Measurements from ENCODE around the gene TINCR. TPM values are rescaled to one million over a fixed set of nuclear protein-coding genes. Genes with fewer than 3 reads are reported as not detected.

The TINCR gene
- total and polyA plus RNA-seq, 2 donors (not counting 1 experiment from before 2014, with no cell fraction given): 0.42 to 0.54 TPM

GRCh38 chr19:5600797-5601196 is 33.0 kb upstream of the TINCR start:
- Histone ChIP-seq H3K27ac (ENCODE audit: low read length in 2 of 2) (no peak overlapping the region), H3K4me1 (ENCODE audit: control insufficient read depth in 2 of 2, insufficient read depth in 2 of 2, low read length in 2 of 2) (no peaks in the 10 kb centered on the region), H3K4me3 (ENCODE audit: control extremely low read depth in 1 of 5, extremely low read depth in 1 of 5, insufficient read depth in 1 of 5, low read depth in 2 of 5, low read length in 4 of 5) (no peak overlapping the region), H3K27me3 (replicated peaks in 1 of 4; ENCODE audit: control extremely low read depth in 1 of 4, control insufficient read depth in 3 of 4, insufficient read depth in 4 of 4, low read length in 3 of 4) (no peaks in the 10 kb centered on the region), H3K36me3 (replicated peaks in 1 of 2; ENCODE audit: control extremely low read depth in 1 of 2, control insufficient read depth in 1 of 2, extremely low read depth in 1 of 2, insufficient read depth in 2 of 2, low read length in 1 of 2) (peaks cover 9 to 90% of the 10 kb centered on the region in 2 experiments), H2AFZ (ENCODE audit: insufficient read depth, low read depth, low read length, poor library complexity, severe bottlenecking) (no peak overlapping the region), H3K4me2 (replicated peaks; ENCODE audit: low read depth, low read length, poor library complexity, severe bottlenecking) (no peak overlapping the region), H4K20me1 (ENCODE audit: control insufficient read depth, insufficient read depth, low read length, poor library complexity, severe bottlenecking) (peaks cover 71% of the 10 kb centered on the region), H3K79me2 (ENCODE audit: control insufficient read depth, insufficient read depth, low read length) (peaks cover 54% of the 10 kb centered on the region), H3K9ac (ENCODE audit: low read length) (no peak overlapping the region), H3K9me3 (ENCODE audit: control extremely low read depth in 1 of 3, control insufficient read depth in 2 of 3, insufficient read depth in 1 of 3, low read length in 2 of 3) (no peaks in the 10 kb centered on the region)
- ATAC-seq (ENCODE audit: low read depth) (no peak), DNase-seq (no peak)
- H3K27ac Mint-ChIP-seq: no peak overlapping the region
- no peak overlapping the region for H3K4me3 Mint-ChIP-seq
- no peaks in the 10 kb centered on the region for H3K4me1 Mint-ChIP-seq
- no peak for TF ChIP-seq EZH2 (IDR thresholded peaks at IDR 0.05; ENCODE audit: borderline replicate concordance, insufficient read depth, low read depth, low read length, poor library complexity, severe bottlenecking)
- TF ChIP-seq, protein P1, sequence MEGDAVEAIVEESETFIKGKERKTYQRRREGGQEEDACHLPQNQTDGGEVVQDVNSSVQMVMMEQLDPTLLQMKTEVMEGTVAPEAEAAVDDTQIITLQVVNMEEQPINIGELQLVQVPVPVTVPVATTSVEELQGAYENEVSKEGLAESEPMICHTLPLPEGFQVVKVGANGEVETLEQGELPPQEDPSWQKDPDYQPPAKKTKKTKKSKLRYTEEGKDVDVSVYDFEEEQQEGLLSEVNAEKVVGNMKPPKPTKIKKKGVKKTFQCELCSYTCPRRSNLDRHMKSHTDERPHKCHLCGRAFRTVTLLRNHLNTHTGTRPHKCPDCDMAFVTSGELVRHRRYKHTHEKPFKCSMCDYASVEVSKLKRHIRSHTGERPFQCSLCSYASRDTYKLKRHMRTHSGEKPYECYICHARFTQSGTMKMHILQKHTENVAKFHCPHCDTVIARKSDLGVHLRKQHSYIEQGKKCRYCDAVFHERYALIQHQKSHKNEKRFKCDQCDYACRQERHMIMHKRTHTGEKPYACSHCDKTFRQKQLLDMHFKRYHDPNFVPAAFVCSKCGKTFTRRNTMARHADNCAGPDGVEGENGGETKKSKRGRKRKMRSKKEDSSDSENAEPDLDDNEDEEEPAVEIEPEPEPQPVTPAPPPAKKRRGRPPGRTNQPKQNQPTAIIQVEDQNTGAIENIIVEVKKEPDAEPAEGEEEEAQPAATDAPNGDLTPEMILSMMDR (IDR thresholded peaks at IDR 0.05): no peak
- H3K9me3 Mint-ChIP-seq (ENCODE audit: insufficient read depth): no peaks in the 10 kb centered on the region
- ChIA-PET CTCF (no interaction called here), POLR2A (no interaction called here)
- intact Hi-C loops (cut with micrococcal nuclease): no loop called here
- 98% methylated on average over 5 of the region's 8 CpGs for WGBS (ENCODE audit: insufficient coverage)
- H3K27me3 Mint-ChIP-seq: no peaks in the 10 kb centered on the region

GRCh38 chr19:5595745-5596144 is 28.0 kb upstream of the TINCR start:
- H3K4me1 Mint-ChIP-seq: no peaks in the 10 kb centered on the region
- intact Hi-C loops (cut with micrococcal nuclease): no loop called here
- H3K9me3 ChIP-seq (ENCODE audit: control extremely low read depth in 1 of 3, control insufficient read depth in 2 of 3, insufficient read depth in 1 of 3, low read length in 2 of 3): no peaks in the 10 kb centered on the region

More at GRCh38 chr19:5595745-5596144, 28.0 kb upstream of the TINCR start:
- Histone ChIP-seq H2AFZ (ENCODE audit: insufficient read depth, low read depth, low read length, poor library complexity, severe bottlenecking) (no peak overlapping the region), H3K79me2 (ENCODE audit: control insufficient read depth, insufficient read depth, low read length) (peaks cover 30% of the 10 kb centered on the region), H4K20me1 (ENCODE audit: control insufficient read depth, insufficient read depth, low read length, poor library complexity, severe bottlenecking) (peaks cover 69% of the 10 kb centered on the region), H3K4me2 (replicated peaks; ENCODE audit: low read depth, low read length, poor library complexity, severe bottlenecking) (no peak overlapping the region), H3K4me3 (ENCODE audit: control extremely low read depth in 1 of 5, extremely low read depth in 1 of 5, insufficient read depth in 1 of 5, low read depth in 2 of 5, low read length in 4 of 5) (no peak overlapping the region), H3K9ac (ENCODE audit: low read length) (no peak overlapping the region), H3K27me3 (replicated peaks in 1 of 4; ENCODE audit: control extremely low read depth in 1 of 4, control insufficient read depth in 3 of 4, insufficient read depth in 4 of 4, low read length in 3 of 4) (no peaks in the 10 kb centered on the region), H3K4me1 (ENCODE audit: control insufficient read depth in 2 of 2, insufficient read depth in 2 of 2, low read length in 2 of 2) (no peaks in the 10 kb centered on the region), H3K36me3 (replicated peaks in 1 of 2; ENCODE audit: control extremely low read depth in 1 of 2, control insufficient read depth in 1 of 2, extremely low read depth in 1 of 2, insufficient read depth in 2 of 2, low read length in 1 of 2) (peaks cover 7 to 95% of the 10 kb centered on the region in 2 experiments), H3K27ac (ENCODE audit: low read length in 2 of 2) (no peak overlapping the region)
- no peak overlapping the region for H3K4me3 Mint-ChIP-seq
- ATAC-seq (ENCODE audit: low read depth) (no peak), DNase-seq (no peak)
- no peaks in the 10 kb centered on the region for H3K27me3 Mint-ChIP-seq
- no peaks in the 10 kb centered on the region for H3K9me3 Mint-ChIP-seq (ENCODE audit: insufficient read depth)
- no peak overlapping the region for H3K27ac Mint-ChIP-seq
- POLR2A ChIA-PET: no interaction called here
- WGBS (ENCODE audit: insufficient coverage): 99% methylated on average over 7 of the region's 9 CpGs
- CTCF ChIA-PET: no interaction called here
- TF ChIP-seq, protein P1 (IDR thresholded peaks at IDR 0.05): no peak
- no peak for TF ChIP-seq EZH2 (IDR thresholded peaks at IDR 0.05; ENCODE audit: borderline replicate concordance, insufficient read depth, low read depth, low read length, poor library complexity, severe bottlenecking)
